Ectodermal cell (in vitro differentiated cells): ENCODE results near the gene PSME2.

Experiments used
- H3K27ac ChIP-seq: 2 replicates; pipeline ENCODE4 v1.7.0; 2013; ENCODE audit warnings: mild to moderate bottlenecking, low read depth, low read length; ENCODE audit not compliant: insufficient read depth, poor library complexity, severe bottlenecking
- H3K27me3 ChIP-seq: 2 replicates; pipeline ENCODE4 v1.7.0; 2013; ENCODE audit warnings: mild to moderate bottlenecking, low read length; ENCODE audit not compliant: insufficient read depth, control insufficient read depth, poor library complexity, severe bottlenecking
- H3K36me3 ChIP-seq: one replicate; pipeline ENCODE4 v1.7.0; 2013; ENCODE audit warnings: low read length; ENCODE audit not compliant: control insufficient read depth, insufficient read depth
- H3K4me1 ChIP-seq: one replicate; pipeline ENCODE4 v1.7.0; 2013; ENCODE audit warnings: low read length; ENCODE audit not compliant: control insufficient read depth, insufficient read depth
- H3K4me3 ChIP-seq: 2 replicates; pipeline ENCODE4 v1.7.0; 2013; ENCODE audit warnings: low read depth, low read length, control low read depth; ENCODE audit not compliant: insufficient read depth
- H3K9me3 ChIP-seq: 2 replicates; pipeline ENCODE4 v1.7.0; 2013; ENCODE audit warnings: mild to moderate bottlenecking, low read length, moderate library complexity; ENCODE audit not compliant: control insufficient read depth
- WGBS, 2 experiments: methylation state at CpG; one replicate each; pipeline ENCODE4 v1.1.7; 2013; ENCODE audit warnings: missing lambda C conversion rate in 2 of 2; 5-methylcytosine and 5-hydroxymethylcytosine counted together

PSME2 gene

DNA sequence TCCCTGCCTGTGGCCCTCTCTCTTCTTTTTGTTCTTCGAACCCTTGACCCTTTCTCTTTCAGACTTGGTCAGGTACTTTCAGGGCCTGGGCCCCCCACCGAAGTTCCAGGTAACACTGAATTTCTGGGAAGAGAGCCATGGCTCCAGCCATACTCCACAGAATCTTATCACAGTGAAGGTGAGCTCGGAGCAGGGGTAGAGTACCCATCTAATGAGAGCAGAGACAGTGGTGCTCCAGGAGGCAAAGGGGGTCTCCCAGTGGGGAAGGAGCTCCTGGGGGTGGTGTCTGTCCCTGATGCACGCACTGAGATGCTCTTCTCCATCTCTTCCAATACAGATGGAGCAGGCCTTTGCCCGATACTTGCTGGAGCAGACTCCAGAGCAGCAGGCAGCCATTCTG lies 19.4 kb upstream of the PSME2 start:
- H3K27ac ChIP-seq = no peak overlapping the region
- H3K36me3 ChIP-seq = no peaks in the 10 kb centered on the region
- 90 to 93% methylated on average over 5 of the region's 5 CpGs for WGBS, 2 experiments

DNA sequence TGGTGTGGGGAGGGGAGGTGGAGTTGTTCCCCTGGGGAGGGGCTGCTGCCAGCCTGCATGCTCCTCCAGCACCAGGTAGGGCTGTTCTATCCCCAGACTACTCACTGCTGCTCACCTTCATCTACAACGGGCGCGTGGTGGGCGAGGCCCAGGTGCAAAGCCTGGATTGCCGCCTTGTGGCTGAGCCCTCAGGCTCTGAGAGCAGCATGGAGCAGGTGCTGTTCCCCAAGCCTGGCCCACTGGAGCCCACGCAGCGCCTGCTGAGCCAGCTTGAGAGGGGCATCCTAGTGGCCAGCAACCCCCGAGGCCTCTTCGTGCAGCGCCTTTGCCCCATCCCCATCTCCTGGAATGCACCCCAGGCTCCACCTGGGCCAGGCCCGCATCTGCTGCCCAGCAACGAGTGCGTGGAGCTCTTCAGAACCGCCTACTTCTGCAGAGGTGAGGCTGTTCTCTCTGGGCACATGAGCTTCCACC lies 18.1 kb upstream of the PSME2 start:
- Histone ChIP-seq H3K4me3 (no peak overlapping the region), H3K27ac (no peak overlapping the region), H3K27me3 (no peaks in the 10 kb centered on the region), H3K4me1 (no peaks in the 10 kb centered on the region), H3K9me3 (no peaks in the 10 kb centered on the region), H3K36me3 (no peaks in the 10 kb centered on the region)
- WGBS, 2 experiments = 93 to 95% methylated on average over 14 of the region's 14 CpGs

More for the DNA sequence above, 19.4 kb upstream of the PSME2 start:
- Histone ChIP-seq H3K27me3 (no peaks in the 10 kb centered on the region), H3K4me1 (no peaks in the 10 kb centered on the region), H3K4me3 (no peak overlapping the region), H3K9me3 (no peaks in the 10 kb centered on the region)

DNA sequence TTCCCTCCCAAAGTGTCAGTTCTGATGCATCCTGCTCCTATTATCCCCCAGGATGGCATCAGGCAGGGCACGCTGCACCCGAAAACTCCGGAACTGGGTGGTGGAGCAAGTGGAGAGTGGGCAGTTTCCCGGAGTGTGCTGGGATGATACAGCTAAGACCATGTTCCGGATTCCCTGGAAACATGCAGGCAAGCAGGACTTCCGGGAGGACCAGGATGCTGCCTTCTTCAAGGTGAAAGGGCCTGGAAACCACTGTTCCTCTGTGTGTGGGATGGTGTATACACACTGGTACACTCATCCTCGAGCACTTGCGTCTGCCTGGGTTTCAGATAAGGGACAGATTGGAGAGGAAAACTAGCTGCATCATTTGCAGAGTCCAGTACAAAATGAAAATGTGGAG lies 15.7 kb upstream of the PSME2 start:
- H3K27me3 ChIP-seq = no peaks in the 10 kb centered on the region
- WGBS, 2 experiments = 95 to 96% methylated on average over 8 of the region's 8 CpGs
- no peaks in the 10 kb centered on the region for H3K9me3 ChIP-seq
- no peak overlapping the region for H3K4me3 ChIP-seq
- no peaks in the 10 kb centered on the region for H3K4me1 ChIP-seq
- H3K27ac ChIP-seq = no peak overlapping the region
- peaks cover 15% of the 10 kb centered on the region for H3K36me3 ChIP-seq

DNA sequence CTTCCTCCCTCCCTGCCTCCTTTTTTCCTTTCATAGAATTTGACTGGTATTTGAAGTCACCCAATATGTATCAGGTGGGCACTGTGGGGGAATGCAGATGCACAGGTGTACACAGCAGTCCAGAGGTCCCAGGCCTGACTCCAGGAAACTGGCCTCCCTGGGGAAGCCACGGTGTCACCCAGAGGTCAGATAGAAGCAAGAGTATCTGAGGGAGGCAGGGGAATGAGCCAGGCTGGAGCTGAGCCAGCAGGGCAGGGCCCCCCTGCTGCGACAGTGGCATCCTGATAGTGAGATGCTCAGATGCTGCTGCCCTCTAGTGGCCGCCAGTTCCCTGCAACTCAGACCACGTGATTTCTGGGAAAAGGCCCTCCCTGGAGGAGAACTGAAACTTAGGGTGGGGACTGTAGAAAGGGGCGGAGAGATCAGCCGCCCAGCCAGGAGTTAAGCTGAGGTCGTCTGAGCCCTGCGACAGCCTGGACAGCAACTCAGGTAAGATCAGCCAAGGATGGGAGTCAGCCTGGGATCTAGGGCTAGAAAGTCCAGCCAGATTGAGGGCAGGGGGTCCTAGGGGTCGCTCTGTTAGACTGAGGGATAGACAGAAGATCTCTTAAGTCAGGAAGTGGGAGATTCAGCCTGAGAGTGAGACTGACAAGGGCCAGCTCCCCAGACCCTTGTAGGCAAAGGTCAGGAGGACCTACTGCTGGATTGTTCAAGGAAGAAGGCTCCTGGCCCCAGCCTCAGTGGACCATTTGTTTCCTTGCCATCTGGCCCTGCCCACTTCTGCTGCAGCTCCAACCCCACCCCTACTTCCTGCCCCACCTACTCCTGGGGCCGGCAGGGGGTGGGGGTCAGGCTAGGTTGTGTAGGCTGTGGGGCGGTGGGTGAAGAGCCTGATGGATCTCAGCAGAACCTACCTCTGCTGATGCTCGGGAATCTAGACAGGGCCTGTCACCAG lies 14.7 kb upstream of the PSME2 start, which contains the start of gene IRF9:
Gene IRF9, plus strand, starts transcription at position 416 of the 955 bp plus-strand sequence. CDS start 880 bp downstream, outside the sequence.
- no peaks in the 10 kb centered on the region for H3K27me3 ChIP-seq
- 16 to 20% methylated on average over 12 of the region's 12 CpGs for WGBS, 2 experiments
- H3K4me1 ChIP-seq = no peaks in the 10 kb centered on the region
- H3K36me3 ChIP-seq = peaks cover 20% of the 10 kb centered on the region
- peak within 1 kb of the TSS; percentile 60 for H3K27ac ChIP-seq
- no peaks in the 10 kb centered on the region for H3K9me3 ChIP-seq
- peak within 1 kb of the TSS; percentile 43 for H3K4me3 ChIP-seq

DNA sequence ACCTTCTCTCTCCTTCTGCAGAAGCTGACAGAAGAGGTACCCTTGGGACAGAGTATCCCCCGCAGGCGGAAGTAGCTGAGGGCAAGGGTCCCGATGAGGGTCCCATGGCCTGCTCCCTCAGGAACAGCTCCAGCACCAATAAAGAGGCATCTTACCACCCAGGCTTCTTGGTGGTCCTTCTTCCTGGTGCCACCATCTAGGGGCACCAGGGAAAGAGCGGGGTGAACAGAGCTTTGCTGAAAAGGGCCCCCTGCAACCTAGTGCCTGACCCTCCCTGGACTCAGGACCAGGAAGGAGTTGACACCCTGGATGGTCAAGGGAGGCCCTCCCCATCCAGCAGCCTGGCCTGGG lies 14.1 kb upstream of the PSME2 start:
- Histone ChIP-seq H3K4me1 (no peaks in the 10 kb centered on the region), H3K36me3 (peaks cover 26% of the 10 kb centered on the region), H3K4me3 (no peak overlapping the region), H3K27ac (no peak overlapping the region), H3K9me3 (no peaks in the 10 kb centered on the region), H3K27me3 (no peaks in the 10 kb centered on the region)
- 96 to 98% methylated on average over 4 of the region's 4 CpGs for WGBS, 2 experiments

DNA sequence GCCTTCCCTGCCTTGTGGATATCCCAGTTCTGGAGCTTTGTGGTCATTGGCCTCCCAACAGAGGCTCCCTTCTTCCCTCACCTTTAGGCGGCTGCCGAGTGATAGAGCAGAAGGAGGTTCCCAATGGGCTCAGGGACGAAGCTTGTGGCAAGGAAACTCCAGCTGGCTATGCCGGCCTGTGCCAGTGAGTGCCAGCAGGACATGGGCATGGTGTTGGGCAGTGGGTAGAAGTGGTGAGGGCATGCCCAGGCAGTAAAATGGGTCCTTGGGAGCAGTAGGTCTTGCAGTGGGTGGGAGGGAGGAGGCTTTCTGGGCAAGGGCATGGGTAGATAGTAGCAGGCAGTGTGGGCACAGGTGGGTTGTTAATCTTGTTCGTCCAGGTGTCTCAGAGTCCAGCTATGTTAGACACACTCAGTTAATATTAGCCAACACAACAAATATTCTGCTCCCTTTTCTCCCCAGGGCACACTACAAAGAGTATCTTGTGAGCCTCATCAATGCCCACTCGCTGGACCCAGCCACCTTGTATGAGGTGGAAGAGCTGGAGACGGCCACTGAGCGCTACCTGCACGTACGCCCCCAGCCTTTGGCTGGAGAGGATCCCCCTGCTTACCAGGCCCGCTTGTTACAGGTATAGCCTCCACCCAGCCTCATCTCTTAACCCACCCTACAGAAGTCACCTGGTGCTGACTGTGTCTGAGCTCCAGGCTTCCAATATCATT lies 13.5 kb upstream of the PSME2 start:
- Histone ChIP-seq H3K27ac (no peak overlapping the region), H3K27me3 (no peaks in the 10 kb centered on the region), H3K9me3 (no peaks in the 10 kb centered on the region), H3K36me3 (peaks cover 32% of the 10 kb centered on the region), H3K4me3 (no peak overlapping the region), H3K4me1 (no peaks in the 10 kb centered on the region)
- 96% methylated on average over 11 of the region's 11 CpGs for WGBS, 2 experiments

DNA sequence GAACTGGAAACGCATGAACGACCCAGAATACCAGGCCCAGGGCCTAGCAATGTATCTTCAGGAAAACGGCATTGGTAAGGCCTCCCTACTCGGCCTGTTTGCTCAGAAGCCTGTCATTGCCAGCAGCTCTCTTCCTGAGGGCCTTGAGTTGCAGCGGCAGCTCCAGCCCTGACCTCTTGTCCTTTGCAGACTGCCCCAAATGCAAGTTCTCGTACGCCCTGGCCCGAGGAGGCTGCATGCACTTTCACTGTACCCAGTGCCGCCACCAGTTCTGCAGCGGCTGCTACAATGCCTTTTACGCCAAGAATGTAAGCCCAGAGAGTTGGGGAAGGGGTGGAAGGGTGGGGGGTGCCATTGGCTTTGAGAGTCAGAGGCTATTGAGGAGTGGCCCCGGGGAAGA lies 10.9 kb upstream of the PSME2 start:
- no peaks in the 10 kb centered on the region for H3K27me3 ChIP-seq
- H3K27ac ChIP-seq = no peak overlapping the region
- H3K9me3 ChIP-seq = no peaks in the 10 kb centered on the region
- WGBS, 2 experiments = 94 to 95% methylated on average over 12 of the region's 12 CpGs
- H3K36me3 ChIP-seq = peaks cover 34% of the 10 kb centered on the region
- H3K4me1 ChIP-seq = no peaks in the 10 kb centered on the region
- no peak overlapping the region for H3K4me3 ChIP-seq

DNA sequence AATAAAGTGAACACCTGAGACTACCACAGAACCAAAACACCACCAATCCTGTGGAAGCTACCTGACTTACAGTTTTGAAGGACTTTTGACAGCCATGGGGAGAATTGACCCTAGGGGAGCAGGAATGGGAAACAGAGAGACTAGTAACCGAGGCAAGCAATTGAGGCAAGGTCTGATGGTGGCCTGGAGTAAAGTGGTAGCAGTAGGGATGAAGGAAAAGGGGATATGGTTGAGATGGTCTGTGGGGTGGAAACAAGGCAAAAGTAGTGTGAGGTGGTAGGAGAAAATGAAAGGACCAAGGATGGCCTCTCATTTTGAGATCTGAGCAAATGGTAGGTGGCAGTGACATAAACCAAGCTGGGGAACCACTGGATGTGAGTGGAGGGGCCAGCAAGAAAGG lies 10.4 kb upstream of the PSME2 start:
- peaks cover 37% of the 10 kb centered on the region for H3K36me3 ChIP-seq
- WGBS, 2 experiments = 95 to 96% methylated on average over 1 of the region's 1 CpG

DNA sequence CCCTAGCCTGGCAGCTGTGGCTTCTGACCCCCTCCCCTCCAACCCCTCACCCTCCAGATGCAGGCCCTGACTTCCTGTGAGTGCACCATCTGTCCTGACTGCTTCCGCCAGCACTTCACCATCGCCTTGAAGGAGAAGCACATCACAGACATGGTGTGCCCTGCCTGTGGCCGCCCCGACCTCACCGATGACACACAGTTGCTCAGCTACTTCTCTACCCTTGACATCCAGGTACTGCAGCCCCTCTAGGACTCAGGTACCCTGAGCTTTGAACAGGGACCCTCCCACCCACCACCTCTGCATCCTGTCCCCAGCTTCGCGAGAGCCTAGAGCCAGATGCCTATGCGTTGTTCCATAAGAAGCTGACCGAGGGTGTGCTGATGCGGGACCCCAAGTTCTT lies 8.7 kb upstream of the PSME2 start:
- Histone ChIP-seq H3K4me3 (no peak overlapping the region), H3K9me3 (no peaks in the 10 kb centered on the region), H3K27ac (no peak overlapping the region), H3K27me3 (no peaks in the 10 kb centered on the region), H3K36me3 (peaks cover 49% of the 10 kb centered on the region), H3K4me1 (no peaks in the 10 kb centered on the region)
- 95 to 96% methylated on average over 10 of the region's 10 CpGs for WGBS, 2 experiments

More for the DNA sequence above, 10.4 kb upstream of the PSME2 start:
- H3K4me1 ChIP-seq = no peaks in the 10 kb centered on the region
- no peaks in the 10 kb centered on the region for H3K27me3 ChIP-seq
- no peaks in the 10 kb centered on the region for H3K9me3 ChIP-seq
- H3K4me3 ChIP-seq = no peak overlapping the region
- H3K27ac ChIP-seq = no peak overlapping the region

DNA sequence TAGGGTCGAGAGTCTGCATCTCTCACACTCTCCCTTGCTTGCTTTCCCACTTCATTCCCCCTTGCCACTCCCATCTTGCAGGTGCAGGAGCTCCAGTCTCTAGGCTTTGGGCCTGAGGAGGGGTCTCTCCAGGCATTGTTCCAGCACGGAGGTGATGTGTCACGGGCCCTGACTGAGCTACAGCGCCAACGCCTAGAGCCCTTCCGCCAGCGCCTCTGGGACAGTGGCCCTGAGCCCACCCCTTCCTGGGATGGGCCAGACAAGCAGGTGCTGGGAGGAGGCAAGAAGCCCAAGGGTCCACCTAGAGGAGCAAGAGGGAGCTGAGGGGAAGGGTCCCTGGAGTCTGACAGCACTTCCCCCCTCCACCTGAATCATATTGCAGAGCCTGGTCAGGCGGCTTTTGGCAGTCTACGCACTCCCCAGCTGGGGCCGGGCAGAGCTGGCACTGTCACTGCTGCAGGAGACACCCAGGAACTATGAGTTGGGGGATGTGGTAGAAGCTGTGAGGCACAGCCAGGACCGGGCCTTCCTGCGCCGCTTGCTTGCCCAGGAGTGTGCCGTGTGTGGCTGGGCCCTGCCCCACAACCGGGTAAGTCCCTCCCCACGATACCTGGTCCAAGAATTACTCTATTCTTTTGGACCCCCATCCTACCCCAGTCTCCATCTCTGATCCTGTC lies 5.1 kb upstream of the PSME2 start:
- no peak overlapping the region for H3K4me3 ChIP-seq
- 91 to 95% methylated on average over 16 of the region's 16 CpGs for WGBS, 2 experiments
- H3K9me3 ChIP-seq = no peaks in the 10 kb centered on the region
- H3K4me1 ChIP-seq = peaks cover 4% of the 10 kb centered on the region
- no peak overlapping the region for H3K27ac ChIP-seq
- no peaks in the 10 kb centered on the region for H3K27me3 ChIP-seq
- H3K36me3 ChIP-seq = peaks cover 35% of the 10 kb centered on the region
